Measurements from ENCODE around the gene ATP11C. TPM values are rescaled to one million over a fixed set of nuclear protein-coding genes. Genes with fewer than 3 reads are reported as not detected.

The ATP11C gene
- total and polyA plus RNA-seq, 9 of the 15 experiments (the other 6 are each of a cell fraction or from before 2014, with no cell fraction given), result 18.2 to 42.2 (median 29.4) TPM

DNA sequence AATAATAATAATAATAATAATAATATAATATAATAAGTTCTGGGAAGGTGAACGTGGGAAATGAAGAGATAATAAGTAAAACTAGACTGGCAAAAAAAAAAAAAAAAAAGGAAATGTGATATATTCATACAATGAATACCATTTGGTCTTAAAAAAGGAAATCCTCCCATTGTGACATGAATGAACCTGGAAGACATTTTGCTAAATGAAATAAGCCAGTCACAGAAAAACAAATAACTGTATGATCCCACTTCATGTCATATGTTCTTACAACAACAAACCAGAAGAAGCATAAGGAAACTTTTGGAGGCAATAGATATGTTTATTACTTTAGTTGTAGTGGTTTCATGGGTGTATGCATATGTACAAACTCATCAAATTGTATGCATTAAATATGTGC lies 63.1 kb downstream of the ATP11C start:
- Histone ChIP-seq H3K4me3 (no peak overlapping the region), H3K4me1 (replicated peaks in 1 of 2; ENCODE audit: control insufficient read depth in 2 of 2, insufficient read depth in 2 of 2, low read length in 2 of 2) (no peaks in the 10 kb centered on the region), H4K20me1 (replicated peaks; ENCODE audit: control insufficient read depth, insufficient read depth, low read length) (no peaks in the 10 kb centered on the region), H3K9me1 (ENCODE audit: control insufficient read depth, insufficient read depth, low read length) (no peaks in the 10 kb centered on the region), H3K36me3 (ENCODE audit: control insufficient read depth, insufficient read depth, low read length) (peaks cover 2% of the 10 kb centered on the region; the same call in 1 of the 3 replicates), H3K9me3 (replicated peaks; ENCODE audit: control insufficient read depth, insufficient read depth, low read depth, low read length) (no peaks in the 10 kb centered on the region), H3K27me3 (ENCODE audit: control insufficient read depth in 2 of 2, insufficient read depth in 2 of 2, low read length in 2 of 2) (no peaks in the 10 kb centered on the region), H2AFZ (ENCODE audit: low read depth, low read length) (no peak overlapping the region), H3K27ac (ENCODE audit: extremely low read depth, low read depth, low read length) (no peak overlapping the region), H3K79me2 (ENCODE audit: control insufficient read depth, insufficient read depth, low read length) (no peaks in the 10 kb centered on the region; the same call in 2 of the 3 replicates), H3K4me2 (ENCODE audit: insufficient read depth, low read length) (no peak overlapping the region), H3K9ac (ENCODE audit: insufficient read depth in 1 of 2, low read depth in 2 of 2, low read length in 2 of 2) (no peak overlapping the region)
- ChIA-PET CTCF (ENCODE audit: low intra/inter-chr PET ratio) (interaction anchor here (0.7 kb wide), 1 partner anchor 126 kb away, joined by 6 read pairs; no protein-coding TSS in a partner anchor), POLR2A (no interaction called here)
- intact Hi-C loops (cut with micrococcal nuclease) (no loop called here), in situ Hi-C loops (cut with MboI) (no loop called here)
- ATAC-seq (no peak), DNase-seq (ENCODE audit: extremely low read depth in 1 of 4, low spot score in 3 of 4) (no peak), FAIRE-seq (no peak)
- 82% methylated on average over 1 of the region's 1 CpG for WGBS (ENCODE audit: insufficient coverage, low coverage, missing lambda C conversion rate)
- no TSS peak for BruUV-seq (replicated peaks)
- no peak for TF ChIP-seq ZNF347 (CRISPR knock-in tag; IDR thresholded peaks at IDR 0.05; ENCODE audit: low read depth)
- TF ChIP-seq, protein P1, sequence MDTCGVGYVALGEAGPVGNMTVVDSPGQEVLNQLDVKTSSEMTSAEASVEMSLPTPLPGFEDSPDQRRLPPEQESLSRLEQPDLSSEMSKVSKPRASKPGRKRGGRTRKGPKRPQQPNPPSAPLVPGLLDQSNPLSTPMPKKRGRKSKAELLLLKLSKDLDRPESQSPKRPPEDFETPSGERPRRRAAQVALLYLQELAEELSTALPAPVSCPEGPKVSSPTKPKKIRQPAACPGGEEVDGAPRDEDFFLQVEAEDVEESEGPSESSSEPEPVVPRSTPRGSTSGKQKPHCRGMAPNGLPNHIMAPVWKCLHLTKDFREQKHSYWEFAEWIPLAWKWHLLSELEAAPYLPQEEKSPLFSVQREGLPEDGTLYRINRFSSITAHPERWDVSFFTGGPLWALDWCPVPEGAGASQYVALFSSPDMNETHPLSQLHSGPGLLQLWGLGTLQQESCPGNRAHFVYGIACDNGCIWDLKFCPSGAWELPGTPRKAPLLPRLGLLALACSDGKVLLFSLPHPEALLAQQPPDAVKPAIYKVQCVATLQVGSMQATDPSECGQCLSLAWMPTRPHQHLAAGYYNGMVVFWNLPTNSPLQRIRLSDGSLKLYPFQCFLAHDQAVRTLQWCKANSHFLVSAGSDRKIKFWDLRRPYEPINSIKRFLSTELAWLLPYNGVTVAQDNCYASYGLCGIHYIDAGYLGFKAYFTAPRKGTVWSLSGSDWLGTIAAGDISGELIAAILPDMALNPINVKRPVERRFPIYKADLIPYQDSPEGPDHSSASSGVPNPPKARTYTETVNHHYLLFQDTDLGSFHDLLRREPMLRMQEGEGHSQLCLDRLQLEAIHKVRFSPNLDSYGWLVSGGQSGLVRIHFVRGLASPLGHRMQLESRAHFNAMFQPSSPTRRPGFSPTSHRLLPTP (IDR thresholded peaks at IDR 0.05; ENCODE audit: borderline replicate concordance, extremely low read depth, insufficient read length), result no peak
- TF ChIP-seq JUN (IDR thresholded peaks at IDR 0.05; ENCODE audit: borderline replicate concordance, low read depth, low read length), result no peak
- TF ChIP-seq JUN (CRISPR knock-in tag; IDR thresholded peaks at IDR 0.05; ENCODE audit: borderline replicate concordance), result no peak
- TF ChIP-seq TEAD1 (CRISPR knock-in tag; IDR thresholded peaks at IDR 0.05), result no peak
- TF ChIP-seq FOSL1 (tag; conservative IDR thresholded peaks at IDR 0.05), result no peak
- TF ChIP-seq, protein P2, sequence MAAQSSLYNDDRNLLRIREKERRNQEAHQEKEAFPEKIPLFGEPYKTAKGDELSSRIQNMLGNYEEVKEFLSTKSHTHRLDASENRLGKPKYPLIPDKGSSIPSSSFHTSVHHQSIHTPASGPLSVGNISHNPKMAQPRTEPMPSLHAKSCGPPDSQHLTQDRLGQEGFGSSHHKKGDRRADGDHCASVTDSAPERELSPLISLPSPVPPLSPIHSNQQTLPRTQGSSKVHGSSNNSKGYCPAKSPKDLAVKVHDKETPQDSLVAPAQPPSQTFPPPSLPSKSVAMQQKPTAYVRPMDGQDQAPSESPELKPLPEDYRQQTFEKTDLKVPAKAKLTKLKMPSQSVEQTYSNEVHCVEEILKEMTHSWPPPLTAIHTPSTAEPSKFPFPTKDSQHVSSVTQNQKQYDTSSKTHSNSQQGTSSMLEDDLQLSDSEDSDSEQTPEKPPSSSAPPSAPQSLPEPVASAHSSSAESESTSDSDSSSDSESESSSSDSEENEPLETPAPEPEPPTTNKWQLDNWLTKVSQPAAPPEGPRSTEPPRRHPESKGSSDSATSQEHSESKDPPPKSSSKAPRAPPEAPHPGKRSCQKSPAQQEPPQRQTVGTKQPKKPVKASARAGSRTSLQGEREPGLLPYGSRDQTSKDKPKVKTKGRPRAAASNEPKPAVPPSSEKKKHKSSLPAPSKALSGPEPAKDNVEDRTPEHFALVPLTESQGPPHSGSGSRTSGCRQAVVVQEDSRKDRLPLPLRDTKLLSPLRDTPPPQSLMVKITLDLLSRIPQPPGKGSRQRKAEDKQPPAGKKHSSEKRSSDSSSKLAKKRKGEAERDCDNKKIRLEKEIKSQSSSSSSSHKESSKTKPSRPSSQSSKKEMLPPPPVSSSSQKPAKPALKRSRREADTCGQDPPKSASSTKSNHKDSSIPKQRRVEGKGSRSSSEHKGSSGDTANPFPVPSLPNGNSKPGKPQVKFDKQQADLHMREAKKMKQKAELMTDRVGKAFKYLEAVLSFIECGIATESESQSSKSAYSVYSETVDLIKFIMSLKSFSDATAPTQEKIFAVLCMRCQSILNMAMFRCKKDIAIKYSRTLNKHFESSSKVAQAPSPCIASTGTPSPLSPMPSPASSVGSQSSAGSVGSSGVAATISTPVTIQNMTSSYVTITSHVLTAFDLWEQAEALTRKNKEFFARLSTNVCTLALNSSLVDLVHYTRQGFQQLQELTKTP (IDR thresholded peaks at IDR 0.05; ENCODE audit: low read depth in 1 of 2, partially characterized antibody in 2 of 2), result no peak
- no peak for TF ChIP-seq PHB2 (IDR thresholded peaks at IDR 0.05; ENCODE audit: low read depth)
- TF ChIP-seq LARP7 (IDR thresholded peaks at IDR 0.05), result no peak
- TF ChIP-seq CBX1 (IDR thresholded peaks at IDR 0.05; ENCODE audit: low read depth), result no peak
- TF ChIP-seq, protein P3, sequence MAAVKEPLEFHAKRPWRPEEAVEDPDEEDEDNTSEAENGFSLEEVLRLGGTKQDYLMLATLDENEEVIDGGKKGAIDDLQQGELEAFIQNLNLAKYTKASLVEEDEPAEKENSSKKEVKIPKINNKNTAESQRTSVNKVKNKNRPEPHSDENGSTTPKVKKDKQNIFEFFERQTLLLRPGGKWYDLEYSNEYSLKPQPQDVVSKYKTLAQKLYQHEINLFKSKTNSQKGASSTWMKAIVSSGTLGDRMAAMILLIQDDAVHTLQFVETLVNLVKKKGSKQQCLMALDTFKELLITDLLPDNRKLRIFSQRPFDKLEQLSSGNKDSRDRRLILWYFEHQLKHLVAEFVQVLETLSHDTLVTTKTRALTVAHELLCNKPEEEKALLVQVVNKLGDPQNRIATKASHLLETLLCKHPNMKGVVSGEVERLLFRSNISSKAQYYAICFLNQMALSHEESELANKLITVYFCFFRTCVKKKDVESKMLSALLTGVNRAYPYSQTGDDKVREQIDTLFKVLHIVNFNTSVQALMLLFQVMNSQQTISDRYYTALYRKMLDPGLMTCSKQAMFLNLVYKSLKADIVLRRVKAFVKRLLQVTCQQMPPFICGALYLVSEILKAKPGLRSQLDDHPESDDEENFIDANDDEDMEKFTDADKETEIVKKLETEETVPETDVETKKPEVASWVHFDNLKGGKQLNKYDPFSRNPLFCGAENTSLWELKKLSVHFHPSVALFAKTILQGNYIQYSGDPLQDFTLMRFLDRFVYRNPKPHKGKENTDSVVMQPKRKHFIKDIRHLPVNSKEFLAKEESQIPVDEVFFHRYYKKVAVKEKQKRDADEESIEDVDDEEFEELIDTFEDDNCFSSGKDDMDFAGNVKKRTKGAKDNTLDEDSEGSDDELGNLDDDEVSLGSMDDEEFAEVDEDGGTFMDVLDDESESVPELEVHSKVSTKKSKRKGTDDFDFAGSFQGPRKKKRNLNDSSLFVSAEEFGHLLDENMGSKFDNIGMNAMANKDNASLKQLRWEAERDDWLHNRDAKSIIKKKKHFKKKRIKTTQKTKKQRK (IDR thresholded peaks at IDR 0.05; ENCODE audit: borderline replicate concordance, low read depth, low read length), result no peak
- TF ChIP-seq PURB (CRISPR knock-in tag; IDR thresholded peaks at IDR 0.05; ENCODE audit: low read depth), result no peak
- no peak for TF ChIP-seq ZNF785 (CRISPR knock-in tag; IDR thresholded peaks at IDR 0.05)

Measured in K562 (cell line).